AG09309 (cell line): ENCODE data around the gene CD63.

ENCODE experiments used
- DNase-seq: peaks from one replicate; pipeline ENCODE4 v3.0.0-alpha.2; 2010; ENCODE audit warnings: low read depth
- H3K4me3 ChIP-seq: 2 replicates; pipeline ENCODE4 v1.5.1; 2011; ENCODE audit warnings: mild to moderate bottlenecking, low read depth, low read length, moderate library complexity; ENCODE audit not compliant: control insufficient read depth
- CTCF ChIP-seq: IDR thresholded peaks from 2 replicates; pipeline ENCODE4 v1.5.1; 2011; ENCODE audit warnings: mild to moderate bottlenecking, low read depth, low read length, inconsistent platforms; ENCODE audit not compliant: insufficient read depth, control insufficient read depth; ENCODE audit errors: missing control alignments

CD63 gene

GRCh38 chr12:55695349-55695748 lies 33.5 kb downstream of the CD63 start:
- DNase-seq, result no peak
- no peak overlapping the region for H3K4me3 ChIP-seq
- TF ChIP-seq CTCF, result no peak

GRCh38 chr12:55694651-55695050 lies 34.2 kb downstream of the CD63 start:
- DNase-seq, result no peak
- H3K4me3 ChIP-seq, result no peak overlapping the region
- no peak for TF ChIP-seq CTCF

- DNase-seq, result no peak
Observed at GRCh38 chr12:55694188-55694515, 34.7 kb downstream of the CD63 start.

GRCh38 chr12:55693323-55694187 lies 35.3 kb downstream of the CD63 start:
- no peak for DNase-seq
- no peak for TF ChIP-seq CTCF
- no peak overlapping the region for H3K4me3 ChIP-seq

More at GRCh38 chr12:55694188-55694515, 34.7 kb downstream of the CD63 start:
- TF ChIP-seq CTCF, result no peak
- no peak overlapping the region for H3K4me3 ChIP-seq

GRCh38 chr12:55692631-55693322 lies 36.0 kb downstream of the CD63 start:
- DNase-seq, result no peak
- TF ChIP-seq CTCF, result no peak
- no peak overlapping the region for H3K4me3 ChIP-seq

GRCh38 chr12:55688716-55689655 lies 39.8 kb downstream of the CD63 start:
- TF ChIP-seq CTCF, result no peak
- DNase-seq, result no peak
- no peak overlapping the region for H3K4me3 ChIP-seq
